OCI-LY3 (cell line): ENCODE results near the gene CD83.

Experiments
- H2AFZ ChIP-seq: fragments of 200-600, 300-600 bp; shearing (Covaris generic); 2 replicates; pipeline ENCODE4 v1.6.0; 2014; ENCODE audit warnings: antibody characterized with exemption, low read depth, low read length
- H3K27ac ChIP-seq: fragments of 200-600, 300-600 bp; sonication (generic); 2 replicates; pipeline ENCODE4 v1.5.1; 2014; ENCODE audit warnings: mild to moderate bottlenecking, low read length, moderate library complexity, mixed read lengths
- H3K27me3 ChIP-seq: fragments of 200-600, 300-600 bp; sonication (generic); 2 replicates; pipeline ENCODE4 v1.6.1; 2014; ENCODE audit warnings: low read depth, low read length, mixed read lengths
- H3K36me3 ChIP-seq: fragments of 200-600, 300-600 bp; sonication (generic); replicated peaks from 2 replicates; pipeline ENCODE3; 2014; ENCODE audit warnings: low read depth, low read length, mixed read lengths
- H3K4me1 ChIP-seq: fragments of 300-600, 200-600 bp; sonication (generic); 2 replicates; pipeline ENCODE4 v1.6.1; 2014; ENCODE audit warnings: low read length, mixed read lengths
- H3K4me2 ChIP-seq: fragments of 200-600, 300-600 bp; sonication (generic); 2 replicates; pipeline ENCODE4 v1.6.1; 2014; ENCODE audit warnings: low read length, mixed read lengths
- H3K4me3 ChIP-seq: fragments of 300-600, 200-600 bp; sonication (generic); 2 replicates; pipeline ENCODE4 v1.5.1; 2014; ENCODE audit warnings: antibody characterized with exemption, mild to moderate bottlenecking, low read length, moderate library complexity
- H3K79me2 ChIP-seq: fragments of 300-600, 200-600 bp; shearing (Covaris generic); 2 replicates; pipeline ENCODE4 v1.6.1; 2014; ENCODE audit warnings: mild to moderate bottlenecking, low read length, mixed read lengths
- H3K9ac ChIP-seq: fragments of 300-600, 200-600 bp; shearing (Covaris generic); 2 replicates; pipeline ENCODE4 v1.6.0; 2014; ENCODE audit warnings: mild to moderate bottlenecking, low read length, moderate library complexity
- H3K9me3 ChIP-seq: fragments of 200-600, 300-600 bp; shearing (Covaris generic); 2 replicates; pipeline ENCODE4 v1.6.1; 2014; ENCODE audit warnings: low read length, mixed read lengths; ENCODE audit not compliant: insufficient read depth
- H4K20me1 ChIP-seq: fragments of 200-600, 300-600 bp; sonication (generic); 2 replicates; pipeline ENCODE4 v1.6.1; 2016; ENCODE audit warnings: low read length, mixed read lengths; ENCODE audit not compliant: insufficient read depth
- CTCF ChIP-seq: fragments of 200-600, 300-600 bp; sonication (generic); IDR thresholded peaks from 2 replicates; pipeline ENCODE4 v1.5.1; 2014; ENCODE audit warnings: antibody characterized with exemption, low read length, low read depth
- EZH2phosphoT487 ChIP-seq: fragments of 200-600 bp; shearing (Covaris generic); IDR thresholded peaks from 2 replicates; pipeline ENCODE4 v1.6.1; 2018; ENCODE audit warnings: antibody characterized with exemption, mixed run types, low read depth

CD83 gene

GRCh38 chr6:14117158-14118090 lies at the start of gene CD83:
CD83 (plus strand) TSS chr6:14117772; CDS start chr6:14117812, 40 bp downstream.
- TF ChIP-seq EZH2phosphoT487 = no peak
- TF ChIP-seq CTCF = no peak
- H3K27me3 ChIP-seq = no peaks in the 10 kb centered on the region
- peak within 1 kb of the TSS; percentile 99 for H3K9ac ChIP-seq
- 0 out of 2 replicates have a peak within 1 kb of the TSS, but pooled peaks have one; percentile 29 for H2AFZ ChIP-seq
- peaks cover 53% of the 10 kb centered on the region for H3K79me2 ChIP-seq
- no peaks in the 10 kb centered on the region for H3K9me3 ChIP-seq
- H3K4me2 ChIP-seq = peak within 1 kb of the TSS; percentile 96
- H4K20me1 ChIP-seq = peaks cover 46% of the 10 kb centered on the region
- peaks cover 45% of the 10 kb centered on the region for H3K36me3 ChIP-seq
- peaks cover 26% of the 10 kb centered on the region for H3K4me1 ChIP-seq
- peak within 1 kb of the TSS; percentile 100 for H3K4me3 ChIP-seq
- H3K27ac ChIP-seq = peak within 1 kb of the TSS; percentile 93

- Histone ChIP-seq H3K9me3 (no peaks in the 10 kb centered on the region), H4K20me1 (no peaks in the 10 kb centered on the region), H3K4me3 (no peak overlapping the region), H3K9ac (no peak overlapping the region), H3K79me2 (no peaks in the 10 kb centered on the region), H2AFZ (no peak overlapping the region), H3K4me1 (peaks cover 19% of the 10 kb centered on the region), H3K4me2 (no peak overlapping the region), H3K27me3 (no peaks in the 10 kb centered on the region), H3K27ac (no peak overlapping the region), H3K36me3 (no peaks in the 10 kb centered on the region)
- TF ChIP-seq EZH2phosphoT487 (no peak), CTCF (no peak)
Measured at GRCh38 chr6:14068133-14068532, 49.4 kb upstream of the CD83 start.

GRCh38 chr6:14068623-14069022 lies 48.9 kb upstream of the CD83 start:
- no peak overlapping the region for H3K9ac ChIP-seq
- no peaks in the 10 kb centered on the region for H3K9me3 ChIP-seq
- no peaks in the 10 kb centered on the region for H4K20me1 ChIP-seq
- H3K27me3 ChIP-seq = no peaks in the 10 kb centered on the region
- no peaks in the 10 kb centered on the region for H3K36me3 ChIP-seq
- TF ChIP-seq CTCF (no peak), EZH2phosphoT487 (no peak)
- H3K4me2 ChIP-seq = no peak overlapping the region
- no peak overlapping the region for H3K4me3 ChIP-seq
- H3K79me2 ChIP-seq = no peaks in the 10 kb centered on the region
- H3K4me1 ChIP-seq = peaks cover 21% of the 10 kb centered on the region
- H3K27ac ChIP-seq = no peak overlapping the region
- H2AFZ ChIP-seq = no peak overlapping the region

GRCh38 chr6:14070457-14070856 lies 47.1 kb upstream of the CD83 start:
- no peak overlapping the region for H2AFZ ChIP-seq
- no peaks in the 10 kb centered on the region for H4K20me1 ChIP-seq
- TF ChIP-seq EZH2phosphoT487 (no peak), CTCF (no peak)

More at GRCh38 chr6:14070457-14070856, 47.1 kb upstream of the CD83 start:
- H3K4me1 ChIP-seq = peaks cover 36% of the 10 kb centered on the region
- no peaks in the 10 kb centered on the region; the same call in 1 of the 2 replicates for H3K79me2 ChIP-seq
- no peaks in the 10 kb centered on the region for H3K9me3 ChIP-seq
- no peak overlapping the region for H3K9ac ChIP-seq
- H3K36me3 ChIP-seq = no peaks in the 10 kb centered on the region
- H3K4me2 ChIP-seq = no peak overlapping the region
- H3K27me3 ChIP-seq = no peaks in the 10 kb centered on the region
- no peak overlapping the region for H3K4me3 ChIP-seq
- no peak overlapping the region for H3K27ac ChIP-seq
